Left lobe of liver (tissue), 2 donors: ENCODE measurements around the gene SDCCAG8. TPM values are rescaled to one million over a fixed set of nuclear protein-coding genes. Genes with fewer than 3 reads are reported as not detected.

Source experiments
- ATAC-seq: fragments of 200-7000 bp; cut with Tn5 transposase; one replicate; pipeline ENCODE4 v1.9.1; 2020; ENCODE audit warnings: mild to moderate bottlenecking, moderate library complexity
- DNase-seq: peaks from one replicate; pipeline ENCODE4 v3.0.0-alpha.2; 2020; ENCODE audit warnings: low spot score
- total RNA-seq: library from RNA; stranded (reverse); gene quantifications from one replicate; pipeline ENCODE4 v1.2.1, GENCODE V29; 2021
- donor health status: DM: no; HTN: no; CAD: no; lungs with moderate emphysema.
- donor health status: DM: no; HTN: yes; CAD: no.

The SDCCAG8 gene
- total RNA-seq, 1 donor from 2014 or later = 15.2 TPM

DNA sequence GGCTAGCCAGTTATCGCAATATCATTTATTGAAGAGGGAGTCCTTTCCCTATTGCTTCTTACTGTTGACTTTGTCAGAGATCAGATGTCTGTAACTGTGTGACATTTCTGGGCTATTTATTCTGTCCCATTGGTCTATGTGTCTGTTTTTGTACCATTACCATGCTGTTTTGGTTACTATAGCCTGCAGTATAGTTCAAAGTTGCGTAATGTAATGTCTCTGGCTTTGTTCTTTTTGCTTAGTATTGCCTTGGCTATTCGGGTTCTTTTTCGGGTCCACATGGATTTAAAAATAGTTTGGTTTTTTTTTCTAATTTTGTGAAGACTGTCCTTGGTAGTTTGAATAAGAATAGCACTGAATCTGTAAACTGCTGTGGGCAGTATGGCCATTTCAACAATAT, 273.7 kb downstream of the SDCCAG8 start:
- ATAC-seq (no peak), DNase-seq (no peak)

DNA sequence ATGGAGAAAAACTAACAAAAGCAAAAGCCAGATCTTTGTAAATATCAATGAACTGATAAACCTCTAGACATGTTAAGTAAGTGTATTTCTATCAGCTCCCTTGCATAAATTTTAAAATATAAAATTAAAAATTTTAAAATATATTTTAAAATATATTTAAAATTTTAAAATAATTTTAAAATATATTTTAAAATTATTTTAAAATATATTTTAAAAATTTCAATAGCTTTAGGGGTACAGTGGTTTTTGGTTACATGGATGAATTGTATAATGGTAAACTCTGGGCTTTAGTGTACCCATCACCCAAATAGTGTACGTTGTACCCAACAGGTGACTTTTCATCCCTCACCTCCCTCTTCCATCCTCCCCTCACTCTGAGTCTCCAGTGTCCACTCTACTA, 279.2 kb downstream of the SDCCAG8 start:
- DNase-seq = no peak
- ATAC-seq = no peak

DNA sequence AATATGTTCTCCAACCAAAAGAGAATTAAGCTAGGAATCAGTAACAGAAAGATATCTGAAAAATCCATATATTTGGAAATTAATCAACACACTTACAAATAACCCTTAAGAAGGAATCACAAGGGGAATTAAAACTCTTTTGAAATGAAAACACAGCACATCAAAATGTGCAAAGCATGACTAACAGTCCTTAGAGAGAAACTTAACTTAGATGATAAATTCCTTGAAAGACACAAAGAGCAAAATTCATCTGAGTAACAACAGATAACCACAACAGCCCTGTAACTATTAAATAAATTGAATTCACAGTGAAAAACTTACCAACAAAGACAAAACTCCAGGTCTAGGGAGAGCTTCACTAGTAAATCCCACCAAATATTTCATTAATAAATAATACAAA, 283.8 kb downstream of the SDCCAG8 start:
- no peak for ATAC-seq

DNA sequence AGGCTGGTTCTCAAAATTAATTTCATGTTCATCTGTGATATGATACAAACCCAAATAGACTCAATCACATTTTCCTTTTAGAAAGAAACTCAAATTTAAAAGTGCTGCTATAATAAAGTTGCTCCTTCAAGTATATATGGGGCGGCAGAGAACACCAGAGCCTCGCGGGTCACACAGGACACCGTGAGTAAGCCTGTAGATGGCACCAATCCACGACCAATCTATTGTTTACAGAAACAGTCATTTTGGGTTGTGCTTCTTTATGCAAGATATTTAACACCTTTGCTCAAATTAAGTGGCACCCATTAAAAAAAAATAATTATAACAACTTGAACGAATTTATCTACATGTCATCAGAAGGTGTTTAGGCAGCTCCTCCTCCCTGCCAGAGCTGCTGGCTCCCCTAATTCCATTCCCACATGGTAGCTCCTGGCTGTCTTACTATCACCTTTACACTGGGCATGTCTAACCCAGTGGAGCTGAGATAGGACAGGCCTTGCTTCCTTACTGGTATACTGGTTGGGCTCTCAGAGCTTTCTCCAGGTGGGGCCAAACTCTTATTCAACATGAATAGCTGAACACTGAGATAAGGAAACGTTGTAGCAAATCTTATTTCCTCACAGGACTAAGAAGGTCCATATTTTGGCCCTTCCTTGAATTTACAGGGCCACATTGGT, 287.0 kb downstream of the SDCCAG8 start:
- ATAC-seq (no peak), DNase-seq (no peak)

More for the DNA sequence above, 283.8 kb downstream of the SDCCAG8 start:
- no peak for DNase-seq

DNA sequence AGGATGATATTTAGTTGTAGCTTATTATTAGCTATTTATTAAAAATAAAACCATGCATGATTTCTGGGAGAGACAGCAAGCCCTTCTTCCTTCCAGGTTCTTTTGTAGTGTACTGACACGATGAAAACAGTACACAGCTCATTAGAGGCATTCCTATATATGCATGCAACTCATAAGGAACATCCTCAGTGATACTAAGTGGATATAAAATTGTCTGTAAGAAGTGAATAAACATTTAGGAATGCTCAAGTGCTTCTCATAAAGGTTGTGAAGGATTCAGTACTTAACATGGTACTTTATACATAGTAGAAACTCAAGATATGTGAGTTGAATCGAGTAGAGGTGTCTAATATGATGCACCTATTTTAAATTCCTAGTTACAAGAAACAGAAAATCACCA, 287.7 kb downstream of the SDCCAG8 start:
- no peak for ATAC-seq

GRCh38 chr1:243546457-243546856, 290.6 kb downstream of the SDCCAG8 start:
- DNase-seq = no peak
- ATAC-seq = no peak

More for the DNA sequence above, 287.7 kb downstream of the SDCCAG8 start:
- no peak for DNase-seq

DNA sequence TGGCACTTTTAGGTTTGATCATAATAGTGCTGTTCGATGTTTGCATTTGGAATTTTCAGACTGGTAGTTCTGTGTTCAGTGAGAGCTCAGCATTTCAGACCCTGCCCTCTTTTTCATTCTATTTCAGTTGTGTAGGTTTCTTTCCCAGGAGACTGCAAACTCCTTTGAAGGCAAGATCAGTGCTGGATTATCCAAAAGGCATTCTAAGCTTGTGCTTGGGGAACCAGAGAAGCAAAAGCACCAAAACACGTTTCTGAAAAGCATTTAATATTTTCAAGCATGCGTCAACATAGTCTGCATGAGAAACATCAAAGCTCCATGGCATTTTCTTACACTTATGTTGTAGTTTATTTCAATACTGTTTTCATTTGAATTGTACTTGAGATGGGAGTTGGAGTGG, 292.1 kb downstream of the SDCCAG8 start:
- DNase-seq (no peak), ATAC-seq (no peak)

- DNase-seq (no peak), ATAC-seq (no peak)
Observed at GRCh38 chr1:243548516-243548915, 292.7 kb downstream of the SDCCAG8 start.

DNA sequence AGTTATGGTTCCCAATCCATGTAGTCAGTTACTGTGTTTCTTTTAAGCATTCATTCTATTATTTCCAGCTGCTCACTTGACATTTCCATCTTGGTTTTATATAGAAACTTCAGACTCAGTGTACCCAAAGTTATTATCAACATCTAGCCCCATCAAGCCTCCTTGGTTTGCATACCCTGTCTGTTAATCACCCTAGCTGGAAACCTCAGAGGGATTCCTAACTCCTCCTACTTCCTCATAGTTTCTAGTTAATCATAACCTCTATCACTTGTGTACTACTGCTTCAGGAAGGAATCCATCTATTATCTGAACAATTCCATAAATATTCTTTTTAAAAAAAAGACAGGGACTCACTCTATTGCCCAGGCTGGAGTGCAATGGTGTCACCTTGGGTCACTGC, 293.3 kb downstream of the SDCCAG8 start:
- DNase-seq (no peak), ATAC-seq (no peak)

Other genes starting within 250 kb of the SDCCAG8 start
- 11.3 TPM for gene CEP170, start 760 bp upstream of the SDCCAG8 start, total RNA-seq